H1 (cell line): ENCODE results near the gene C20orf202. TPM values are rescaled to one million over a fixed set of nuclear protein-coding genes. Genes with fewer than 3 reads are reported as not detected.

Experiments used
- CTCF ChIA-PET: fragments of 300-600 bp; sonication (Branson Sonifier 250); formaldehyde crosslinking; loops from one replicate; lab custom pipeline; 2021; ENCODE audit not compliant: partially characterized antibody; lab: Charles Lee
- POLR2A ChIA-PET: fragments of 300-600 bp; sonication (Branson Sonifier 250); formaldehyde crosslinking; loops from one replicate; lab custom pipeline; 2021; ENCODE audit warnings: inconsistent platforms; ENCODE audit not compliant: partially characterized antibody; lab: Charles Lee
- DNase-seq, 2 experiments: peaks; one replicate each; pipeline versions ENCODE4 v3.0.0 to v3.0.0-alpha.2; 2010 to 2022; ENCODE audit warnings: low spot score in 2 of 2, low read depth in 1 of 2, mixed read lengths in 1 of 2
- FAIRE-seq: peaks from 2 replicates; lab custom pipeline; 2011; peaks lifted over from hg19 to GRCh38; lab: Jason Lieb, UNC
- H2AFZ ChIP-seq: 2 replicates; pipeline ENCODE4 v1.8.1; 2012; ENCODE audit warnings: low read length, inconsistent platforms
- H2AK5ac ChIP-seq: 2 replicates; pipeline ENCODE4 v1.6.1; 2013; ENCODE audit warnings: low read depth, low read length
- H2BK120ac ChIP-seq: replicated peaks from 2 replicates; pipeline ENCODE3; 2013; ENCODE audit warnings: low read depth, low read length, inconsistent platforms
- H2BK12ac ChIP-seq: 2 replicates; pipeline ENCODE4 v1.6.1; 2013; ENCODE audit warnings: low read depth, low read length
- H2BK15ac ChIP-seq: 2 replicates; pipeline ENCODE4 v1.6.1; 2013; ENCODE audit warnings: low read length
- H2BK20ac ChIP-seq: 2 replicates; pipeline ENCODE4 v1.6.1; 2013; ENCODE audit warnings: low read length
- H2BK5ac ChIP-seq: 2 replicates; pipeline ENCODE4 v1.6.1; 2013; ENCODE audit warnings: low read depth, low read length
- H3K14ac ChIP-seq: 2 replicates; pipeline ENCODE4 v1.6.1; 2013; ENCODE audit warnings: inconsistent platforms; ENCODE audit not compliant: insufficient read length
- H3K18ac ChIP-seq: 2 replicates; pipeline ENCODE4 v1.6.1; 2013; ENCODE audit warnings: low read length; ENCODE audit errors: extremely low read depth
- H3K23ac ChIP-seq: 2 replicates; pipeline ENCODE4 v1.6.1; 2013; ENCODE audit warnings: inconsistent platforms; ENCODE audit not compliant: insufficient read length
- H3K23me2 ChIP-seq: 2 replicates; pipeline ENCODE4 v1.6.1; 2013; ENCODE audit warnings: low read depth, low read length
- H3K27ac ChIP-seq: 2 replicates; pipeline ENCODE4 v1.6.1; 2011; ENCODE audit warnings: low read depth, low read length, inconsistent platforms
- H3K27me3 ChIP-seq, 4 experiments: replicated peaks in 1 of 4; 1 replicate in 1 of 4; 2 replicates in 3 of 4; pipeline versions ENCODE4 v1.6.1 to v1.8.1; 2011 to 2013; ENCODE audit warnings: low read length in 3 of 4, mild to moderate bottlenecking in 3 of 4, inconsistent platforms in 2 of 4, mixed read lengths in 2 of 4, moderate library complexity in 1 of 4; ENCODE audit not compliant: control insufficient read depth in 3 of 4, insufficient read depth in 3 of 4; ENCODE audit errors: extremely low read depth in 1 of 4
- H3K36me3 ChIP-seq, 4 experiments: 2 replicates each; pipeline versions ENCODE4 v1.6.1 to v1.8.1; 2011 to 2013; ENCODE audit warnings: mild to moderate bottlenecking in 4 of 4, low read length in 3 of 4, moderate library complexity in 2 of 4, control low read depth in 1 of 4, inconsistent platforms in 1 of 4; ENCODE audit not compliant: insufficient read depth in 4 of 4, control insufficient read depth in 2 of 4
- H3K4ac ChIP-seq: replicated peaks from 2 replicates; pipeline ENCODE3; 2013; ENCODE audit warnings: low read length, low read depth, mixed read lengths, inconsistent platforms; ENCODE audit not compliant: insufficient read length
- H3K4me1 ChIP-seq, 4 experiments: replicated peaks in 1 of 4; 1 replicate in 1 of 4; 2 replicates in 3 of 4; pipeline versions ENCODE4 v1.6.1 to v1.8.1; 2011 to 2013; ENCODE audit warnings: low read length in 3 of 4, inconsistent platforms in 2 of 4, mixed read lengths in 1 of 4; ENCODE audit not compliant: insufficient read depth in 4 of 4, control insufficient read depth in 3 of 4
- H3K4me2 ChIP-seq, 2 experiments: 2 replicates each; pipeline versions ENCODE4 v1.6.1 to v1.8.1; 2011 to 2013; ENCODE audit warnings: low read depth in 2 of 2, low read length in 2 of 2, control low read depth in 1 of 2, inconsistent platforms in 1 of 2, mild to moderate bottlenecking in 1 of 2; ENCODE audit not compliant: insufficient read depth in 1 of 2
- H3K4me3 ChIP-seq, 4 experiments: fragments of 200-600, 300-600 bp in 1 of 4; sonication (generic), shearing (Covaris generic), sonication (Bioruptor Twin) in 1 of 4; 2 replicates each; pipeline versions ENCODE4 v1.5.1 to v1.8.1; 2011 to 2016; ENCODE audit warnings: low read length in 4 of 4, low read depth in 3 of 4, control low read depth in 2 of 4, inconsistent platforms in 2 of 4, mild to moderate bottlenecking in 2 of 4, mixed read lengths in 1 of 4, moderate library complexity in 1 of 4; ENCODE audit not compliant: insufficient read depth in 2 of 4; ENCODE audit errors: extremely low read depth in 1 of 4
- H3K56ac ChIP-seq: replicated peaks from 2 replicates; pipeline ENCODE3; 2013; ENCODE audit warnings: low read depth, mild to moderate bottlenecking, mixed read lengths, low read length, inconsistent platforms; ENCODE audit not compliant: insufficient read length
- H3K79me1 ChIP-seq: 2 replicates; pipeline ENCODE4 v1.6.1; 2013; ENCODE audit warnings: low read depth, low read length, control low read depth
- H3K79me2 ChIP-seq, 2 experiments: 2 replicates each; pipeline versions ENCODE4 v1.6.1 to v1.8.1; 2012 to 2013; ENCODE audit warnings: low read length in 2 of 2, mild to moderate bottlenecking in 2 of 2, inconsistent platforms in 1 of 2; ENCODE audit not compliant: insufficient read depth in 2 of 2, control insufficient read depth in 1 of 2
- H3K9ac ChIP-seq, 4 experiments: replicated peaks in 1 of 4; 1 replicate in 1 of 4; 2 replicates in 3 of 4; pipeline versions ENCODE4 v1.6.1 to v1.8.1; 2011 to 2013; ENCODE audit warnings: low read depth in 3 of 4, low read length in 3 of 4, control low read depth in 2 of 4, mild to moderate bottlenecking in 2 of 4, moderate library complexity in 2 of 4, inconsistent platforms in 1 of 4; ENCODE audit errors: extremely low read depth in 1 of 4
- H3K9me3 ChIP-seq, 2 experiments: 2 replicates each; pipeline versions ENCODE4 v1.6.1 to v1.8.1; 2012 to 2013; ENCODE audit warnings: mild to moderate bottlenecking in 2 of 2, moderate library complexity in 2 of 2, control low read depth in 1 of 2, inconsistent platforms in 1 of 2, low read depth in 1 of 2, low read length in 1 of 2, mixed read lengths in 1 of 2; ENCODE audit not compliant: insufficient read depth in 2 of 2
- H4K20me1 ChIP-seq, 2 experiments: replicated peaks in 1 of 2; 2 replicates each; pipeline versions ENCODE3 to v1.8.1; 2011 to 2013; ENCODE audit warnings: inconsistent platforms in 2 of 2, low read length in 2 of 2, mild to moderate bottlenecking in 1 of 2; ENCODE audit not compliant: insufficient read depth in 2 of 2, control insufficient read depth in 1 of 2
- H4K5ac ChIP-seq: 2 replicates; pipeline ENCODE4 v1.6.1; 2013; ENCODE audit warnings: low read length, low read depth, mixed read lengths, inconsistent platforms; ENCODE audit not compliant: insufficient read length
- H4K8ac ChIP-seq: 2 replicates; pipeline ENCODE4 v1.8.0; 2013; ENCODE audit warnings: mild to moderate bottlenecking, moderate library complexity, low read length, inconsistent platforms; ENCODE audit not compliant: insufficient read depth; ENCODE audit errors: extremely low read depth
- H4K91ac ChIP-seq: replicated peaks from 2 replicates; pipeline ENCODE3; 2013; ENCODE audit warnings: low read length, mixed read lengths, inconsistent platforms; ENCODE audit not compliant: insufficient read length
- BCL11A ChIP-seq, 2 experiments: IDR thresholded peaks; one replicate each; pipeline ENCODE4 v1.6.1; 2011; ENCODE audit warnings: low read depth in 2 of 2, low read length in 2 of 2, mild to moderate bottlenecking in 2 of 2
- BRCA1 ChIP-seq: IDR thresholded peaks from 2 replicates; pipeline ENCODE4 v1.6.1; 2012; ENCODE audit warnings: low read depth, low read length, improper control_type of control experiment
- GABPA ChIP-seq: IDR thresholded peaks from 2 replicates; pipeline ENCODE4 v1.6.1; 2011; ENCODE audit warnings: mild to moderate bottlenecking, low read length, moderate library complexity, borderline replicate concordance; ENCODE audit not compliant: insufficient read depth
- MAFK ChIP-seq: IDR thresholded peaks from 2 replicates; pipeline ENCODE4 v1.6.1; 2012; ENCODE audit warnings: low read depth, mild to moderate bottlenecking, improper control_type of control experiment, low read length
- NANOG ChIP-seq: IDR thresholded peaks from 2 replicates; pipeline ENCODE4 v1.6.1; 2011; ENCODE audit warnings: low read length, low read depth, mild to moderate bottlenecking, inconsistent platforms; ENCODE audit not compliant: insufficient read depth, poor library complexity, severe bottlenecking
- POLR2A ChIP-seq, 2 experiments: IDR thresholded peaks; 1 replicate in 1 of 2; 2 replicates in 1 of 2; pipeline ENCODE4 v1.6.1; 2011; ENCODE audit warnings: low read depth in 2 of 2, low read length in 2 of 2, mild to moderate bottlenecking in 2 of 2; ENCODE audit errors: control extremely low read depth in 1 of 2
- RAD21 ChIP-seq, 2 experiments: IDR thresholded peaks in 1 of 2; conservative IDR thresholded peaks in 1 of 2; 2 replicates each; pipeline ENCODE4 v1.6.1; 2011; ENCODE audit warnings: low read depth in 2 of 2, low read length in 2 of 2, improper control_type of control experiment in 1 of 2, inconsistent platforms in 1 of 2, mild to moderate bottlenecking in 1 of 2, moderate library complexity in 1 of 2
- SP2 ChIP-seq: IDR thresholded peaks from 2 replicates; pipeline ENCODE4 v1.6.1; 2012; ENCODE audit warnings: mild to moderate bottlenecking, low read length, inconsistent platforms
- SRF ChIP-seq: IDR thresholded peaks from 2 replicates; pipeline ENCODE4 v1.6.1; 2011; ENCODE audit warnings: mild to moderate bottlenecking, low read depth, low read length, moderate library complexity
- SUZ12 ChIP-seq: fragments of 200-600 bp; sonication (generic); IDR thresholded peaks from 2 replicates; pipeline ENCODE4 v1.6.1; 2012; ENCODE audit warnings: mild to moderate bottlenecking, inconsistent platforms, low read length, moderate library complexity, mixed read lengths
- TEAD4 ChIP-seq: IDR thresholded peaks from 2 replicates; pipeline ENCODE4 v1.6.1; 2012; ENCODE audit warnings: low read depth, low read length, inconsistent platforms, mixed read lengths
- YY1 ChIP-seq: IDR thresholded peaks from 2 replicates; pipeline ENCODE4 v1.6.1; 2011; ENCODE audit warnings: low read depth, mild to moderate bottlenecking, low read length
- WGBS, 2 experiments: shearing (Covaris generic) in 1 of 2; methylation state at CpG; one replicate each; pipeline versions ENCODE4 v1.1.6 to v1.1.7; 2013 to 2015; ENCODE audit warnings: low lambda C conversion rate in 2 of 2, mixed read lengths in 2 of 2, inconsistent platforms in 1 of 2, low coverage in 1 of 2, missing lambda C conversion rate in 1 of 2; ENCODE audit not compliant: insufficient replicate concordance in 2 of 2, insufficient coverage in 1 of 2, insufficient read length in 1 of 2; ENCODE audit errors: extremely low coverage in 1 of 2, missing lambda C conversion rate in 1 of 2; 5-methylcytosine and 5-hydroxymethylcytosine counted together
- polyA plus RNA-seq, 7 experiments: library from polyadenylated mRNA; depleted of rRNA in 3 of 7; stranded (reverse) in 5 of 7; unstranded in 2 of 7; fragments of >200 nt in 5 of 7; fragments of 200-250 nt in 2 of 7; gene quantifications; 1 replicate in 5 of 7; 2 replicates in 1 of 7; 4 replicates in 1 of 7; pipeline versions ENCODE4 v1.2.1 to v1.2.3, GENCODE V29; 2011 to 2013; ENCODE audit warnings: missing spikeins in 2 of 7, mixed read lengths in 2 of 7
- total RNA-seq: library from RNA; stranded (reverse); fragmentation: NEBNext Ultra II Directional; extraction: Animal tissue kit (Norgen Biotek cat#: 25700); gene quantifications from 2 replicates; pipeline ENCODE4 v1.2.1, GENCODE V29; 2021

Gene C20orf202
- total and polyA plus RNA-seq, 2 of the 8 experiments (the other 6 are each of a cell fraction or from before 2014, with no cell fraction given), result 0.12 TPM; not detected in 1

DNA sequence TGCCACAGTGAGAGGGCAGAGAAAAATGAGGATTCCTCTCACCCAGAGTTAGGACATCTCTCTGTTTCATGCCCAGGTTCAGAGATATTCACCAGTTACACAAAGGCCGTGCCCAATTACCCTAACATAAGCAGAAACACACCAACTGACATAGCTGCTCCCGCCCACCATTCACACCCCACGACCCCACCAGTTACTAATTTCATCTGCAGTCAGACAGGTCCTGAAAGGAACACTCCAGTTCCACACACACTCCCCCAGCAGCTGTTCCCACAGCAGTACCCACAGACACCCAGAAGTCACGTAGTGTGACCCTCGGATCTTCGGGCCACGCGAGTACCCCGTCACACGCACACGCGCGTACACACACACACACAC lies 19.0 kb upstream of the C20orf202 start:
- WGBS, 2 experiments, result 70% methylated on average over 13 of the region's 13 CpGs; no CpG with 5 or more reads in 1 of the 2 experiments
- CTCF ChIA-PET, result interaction anchor here (0.8 to 4.6 kb wide), 7 partner anchors 9 to 251 kb away, joined by 3 to 27 read pairs (median 5); no protein-coding TSS in a partner anchor
- Histone ChIP-seq H3K4me2 (peak overlapping the region; percentile 62 to 97), H2AK5ac (no peak overlapping the region), H2BK5ac (no peak overlapping the region), H3K79me1 (0 out of 2 replicates have a peak, but pooled peaks cover 2% of the 10 kb centered on the region), H3K4me1 (peaks cover 0 to 14% (median 8%) of the 10 kb centered on the region in 4 experiments; a peak in 5 of 7 replicates), H3K56ac (no peak overlapping the region), H3K9ac (no peak overlapping the region), H3K4ac (no peak overlapping the region), H3K23me2 (peaks cover 11% of the 10 kb centered on the region; the same call in 1 of the 2 replicates), H3K14ac (no peak overlapping the region), H4K91ac (no peak overlapping the region), H3K36me3 (no peaks in the 10 kb centered on the region; a peak in 1 of 8 replicates), H2BK120ac (no peak overlapping the region), H3K4me3 (peak overlapping the region; percentile 41 to 72 (median 44); a peak in 5 of 8 replicates), H3K18ac (no peak overlapping the region), H3K27ac (no peak overlapping the region), H2BK15ac (no peak overlapping the region), H3K23ac (no peak overlapping the region), H3K9me3 (no peaks in the 10 kb centered on the region), H2BK12ac (no peak overlapping the region)
- no peak for FAIRE-seq
- POLR2A ChIA-PET, result interaction anchor here (1.5 kb wide), 2 partner anchors 9 to 11 kb away, joined by 3 to 7 read pairs; no protein-coding TSS in a partner anchor
- TF ChIP-seq TEAD4 (no peak), BCL11A (IDR thresholded peaks at IDR 0.05; ENCODE audit: low read depth in 2 of 2, low read length in 2 of 2) (no peak), RAD21 (IDR thresholded peaks at IDR 0.05 in 1 of 2, conservative IDR thresholded peaks at IDR 0.05 in 1 of 2; ENCODE audit: low read depth in 2 of 2, low read length in 2 of 2) (no peak), SP2 (no peak), MAFK (no peak), NANOG (no peak), BRCA1 (no peak), GABPA (no peak), SUZ12 (no peak), POLR2A (IDR thresholded peaks at IDR 0.05; ENCODE audit: control extremely low read depth in 1 of 2, low read depth in 2 of 2, low read length in 2 of 2) (no peak), YY1 (no peak), SRF (no peak)
- TF ChIP-seq, all 59 proteins: peak for 0
- H3K27me3 ChIP-seq, result peaks cover 8 to 38% (median 26%) of the 10 kb centered on the region in 4 experiments
- DNase-seq, result no peak
- no peak overlapping the region for H2BK20ac ChIP-seq
- no peaks in the 10 kb centered on the region for H3K79me2 ChIP-seq
- H4K8ac ChIP-seq, result no peak overlapping the region; the same call in 1 of the 2 replicates
- no peak overlapping the region for H4K5ac ChIP-seq
- H2AFZ ChIP-seq, result no peak overlapping the region
- H4K20me1 ChIP-seq, result peaks cover 0 to 5% of the 10 kb centered on the region in 2 experiments
